ENCODE measurements around the gene KLB.
"Not testable (repeated sequence)": the region's sequence is repeated elsewhere in the genome, so short reads cannot be mapped to it uniquely, and the experiment has no call there.

KLB gene

DNA sequence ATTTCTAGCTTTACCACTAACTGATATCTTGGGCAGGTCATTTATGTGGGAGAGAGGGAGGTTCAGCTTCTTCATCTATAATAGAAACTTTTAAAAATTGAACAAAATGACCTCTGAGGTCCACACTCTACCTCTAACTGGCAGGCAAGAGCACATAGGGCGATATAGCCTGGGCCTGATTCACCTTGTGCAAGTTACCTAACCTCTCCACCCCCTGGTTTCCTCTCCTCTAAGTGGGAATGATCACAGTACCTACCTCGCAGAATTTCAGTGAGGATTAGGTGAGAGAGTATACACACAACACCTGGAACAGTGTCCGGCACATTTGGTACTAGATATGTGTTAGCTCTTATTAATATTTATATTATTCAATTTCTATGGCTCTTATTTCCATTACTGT, 15.5 kb downstream of the KLB start:
- Histone ChIP-seq H3K4me1 (ENCODE audit: control insufficient read depth, insufficient read depth, low read length, poor library complexity, severe bottlenecking) (no peaks in the 10 kb centered on the region), H3K9me3 (ENCODE audit: control insufficient read depth, low read length) (no peaks in the 10 kb centered on the region), H3K4me3 (ENCODE audit: insufficient read depth, low read depth, low read length, poor library complexity, severe bottlenecking) (no peak overlapping the region), H3K36me3 (ENCODE audit: control insufficient read depth, insufficient read depth, low read length) (no peaks in the 10 kb centered on the region), H3K27me3 (replicated peaks; ENCODE audit: control insufficient read depth, insufficient read depth, low read length, poor library complexity, severe bottlenecking) (no peaks in the 10 kb centered on the region), H3K27ac (ENCODE audit: insufficient read depth, low read length, poor library complexity, severe bottlenecking) (no peak overlapping the region)
- DNase-seq = no peak

DNA sequence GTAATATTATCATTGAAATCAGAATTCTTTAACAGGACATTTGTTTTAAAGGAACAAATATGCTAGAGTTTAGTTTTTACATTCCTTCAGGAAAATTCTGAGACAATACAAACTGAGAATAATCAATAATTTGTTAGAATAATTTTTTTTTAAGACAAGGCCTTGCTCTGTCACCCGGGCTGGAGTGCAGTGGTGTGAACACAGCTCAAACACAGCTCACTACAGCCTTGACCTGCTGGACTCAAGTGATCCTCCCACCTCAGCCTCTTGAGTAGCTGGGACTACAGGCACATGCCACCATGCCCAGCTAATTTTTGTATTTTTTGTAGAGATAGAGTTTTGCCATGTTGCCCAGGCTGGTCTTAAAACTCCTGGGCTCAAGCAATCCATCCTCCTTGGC, 18.6 kb downstream of the KLB start:
- not testable (repeated sequence) for H3K9me3 ChIP-seq (ENCODE audit: control insufficient read depth, low read length); H3K36me3 ChIP-seq (ENCODE audit: control insufficient read depth, insufficient read depth, low read length); H3K27ac ChIP-seq (ENCODE audit: insufficient read depth, low read length, poor library complexity, severe bottlenecking); H3K4me1 ChIP-seq (ENCODE audit: control insufficient read depth, insufficient read depth, low read length, poor library complexity, severe bottlenecking); DNase-seq; H3K27me3 ChIP-seq (replicated peaks; ENCODE audit: control insufficient read depth, insufficient read depth, low read length, poor library complexity, severe bottlenecking); H3K4me3 ChIP-seq (ENCODE audit: insufficient read depth, low read depth, low read length, poor library complexity, severe bottlenecking)

DNA sequence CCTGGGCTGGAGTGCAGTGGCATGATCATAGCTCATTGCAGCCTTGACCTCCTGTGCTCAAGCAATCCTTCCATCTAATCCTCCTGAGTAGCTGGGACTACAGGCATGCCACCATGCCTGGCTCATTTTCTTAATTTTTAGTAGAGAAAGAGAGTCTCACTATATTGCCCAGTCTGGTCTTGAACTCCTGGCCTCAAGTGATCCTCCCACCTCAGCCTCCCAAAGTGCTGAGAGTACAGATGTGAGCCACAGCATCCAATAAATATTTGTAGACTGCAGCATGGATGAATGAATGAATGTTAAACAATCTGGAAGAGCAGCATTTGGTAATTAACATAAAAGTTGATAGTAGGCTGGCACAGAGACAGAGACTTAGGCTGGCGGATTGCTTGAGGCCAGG, 20.0 kb downstream of the KLB start:
- DNase-seq = no peak
- H3K4me1 ChIP-seq (ENCODE audit: control insufficient read depth, insufficient read depth, low read length, poor library complexity, severe bottlenecking) = no peaks in the 10 kb centered on the region
- no peaks in the 10 kb centered on the region for H3K27me3 ChIP-seq (replicated peaks; ENCODE audit: control insufficient read depth, insufficient read depth, low read length, poor library complexity, severe bottlenecking)
- no peaks in the 10 kb centered on the region for H3K36me3 ChIP-seq (ENCODE audit: control insufficient read depth, insufficient read depth, low read length)
- no peak overlapping the region for H3K27ac ChIP-seq (ENCODE audit: insufficient read depth, low read length, poor library complexity, severe bottlenecking)
- H3K4me3 ChIP-seq (ENCODE audit: insufficient read depth, low read depth, low read length, poor library complexity, severe bottlenecking) = no peak overlapping the region
- H3K9me3 ChIP-seq (ENCODE audit: control insufficient read depth, low read length) = no peaks in the 10 kb centered on the region

DNA sequence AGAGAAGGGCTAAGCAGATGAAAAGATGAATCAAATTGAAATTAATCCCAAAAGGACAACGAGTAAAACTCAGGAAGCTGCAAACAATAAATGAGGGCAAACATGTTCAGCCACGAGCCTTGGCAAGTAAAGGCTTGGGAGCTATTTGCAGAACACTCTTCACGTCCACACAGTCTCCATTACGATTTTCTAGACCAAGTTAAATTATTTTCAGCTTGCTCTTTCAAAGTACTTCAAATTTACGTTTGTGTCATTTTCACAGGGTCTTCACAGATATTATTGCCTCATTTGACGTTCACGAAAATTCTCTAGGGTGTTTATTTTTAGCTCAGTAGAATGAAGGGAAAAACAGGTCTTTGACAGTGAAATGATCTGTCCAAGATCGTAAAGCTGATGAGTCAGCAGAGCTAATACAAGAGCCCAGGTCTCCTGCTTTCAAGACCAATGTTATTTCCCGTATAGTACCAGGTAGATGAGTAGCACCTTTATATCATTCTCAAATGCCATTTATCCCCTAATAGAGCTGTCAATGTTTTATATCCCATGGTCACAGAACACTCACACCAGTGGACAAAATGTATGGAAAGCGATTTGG, 20.9 kb downstream of the KLB start:
- DNase-seq = no peak
- no peaks in the 10 kb centered on the region for H3K36me3 ChIP-seq (ENCODE audit: control insufficient read depth, insufficient read depth, low read length)
- H3K27ac ChIP-seq (ENCODE audit: insufficient read depth, low read length, poor library complexity, severe bottlenecking) = no peak overlapping the region
- no peaks in the 10 kb centered on the region for H3K27me3 ChIP-seq (replicated peaks; ENCODE audit: control insufficient read depth, insufficient read depth, low read length, poor library complexity, severe bottlenecking)
- no peaks in the 10 kb centered on the region for H3K9me3 ChIP-seq (ENCODE audit: control insufficient read depth, low read length)
- no peak overlapping the region for H3K4me3 ChIP-seq (ENCODE audit: insufficient read depth, low read depth, low read length, poor library complexity, severe bottlenecking)
- H3K4me1 ChIP-seq (ENCODE audit: control insufficient read depth, insufficient read depth, low read length, poor library complexity, severe bottlenecking) = no peaks in the 10 kb centered on the region

DNA sequence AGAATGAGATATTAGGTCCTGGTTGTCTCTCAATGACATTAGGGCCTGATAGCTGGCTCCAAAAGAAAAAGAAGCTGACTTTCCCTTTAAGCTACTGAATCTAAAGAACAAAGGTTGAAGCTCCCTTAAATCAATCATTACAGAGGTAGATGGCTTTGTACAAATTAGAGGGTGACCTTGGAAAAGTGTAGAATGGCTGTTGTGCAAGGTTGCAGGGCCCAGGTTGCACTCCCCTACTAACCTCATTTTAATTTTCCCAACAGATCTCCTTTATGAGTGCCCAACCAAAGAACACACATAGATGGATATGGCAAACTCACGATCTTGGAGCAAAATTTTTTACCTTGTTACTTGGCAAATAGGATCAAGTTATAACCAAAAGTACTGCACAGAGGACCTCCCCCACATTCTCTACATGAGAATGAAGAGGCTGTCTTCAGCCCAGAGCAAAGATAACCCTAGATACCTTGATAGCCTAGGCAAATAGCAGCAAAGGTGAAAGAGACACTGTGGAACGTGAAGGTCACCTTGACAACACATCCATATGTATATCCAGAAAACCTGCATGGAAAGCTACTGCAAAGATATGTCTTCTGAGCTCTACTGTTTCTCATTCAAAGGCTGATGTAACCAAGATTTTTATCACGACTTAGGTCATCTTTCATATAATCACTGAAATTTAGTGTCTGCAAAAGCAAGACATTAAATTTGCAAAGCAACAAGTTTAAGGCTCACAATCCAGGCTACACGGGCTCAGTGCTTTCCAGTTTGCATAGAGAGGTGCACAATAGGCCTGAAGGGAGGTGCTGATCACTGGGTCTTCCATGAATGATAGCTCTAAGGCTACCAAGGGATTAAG, 23.0 kb downstream of the KLB start:
- H3K27me3 ChIP-seq (replicated peaks; ENCODE audit: control insufficient read depth, insufficient read depth, low read length, poor library complexity, severe bottlenecking) = no peaks in the 10 kb centered on the region
- no peak overlapping the region for H3K4me3 ChIP-seq (ENCODE audit: insufficient read depth, low read depth, low read length, poor library complexity, severe bottlenecking)
- H3K9me3 ChIP-seq (ENCODE audit: control insufficient read depth, low read length) = no peaks in the 10 kb centered on the region
- H3K36me3 ChIP-seq (ENCODE audit: control insufficient read depth, insufficient read depth, low read length) = no peaks in the 10 kb centered on the region
- H3K4me1 ChIP-seq (ENCODE audit: control insufficient read depth, insufficient read depth, low read length, poor library complexity, severe bottlenecking) = no peaks in the 10 kb centered on the region
- no peak overlapping the region for H3K27ac ChIP-seq (ENCODE audit: insufficient read depth, low read length, poor library complexity, severe bottlenecking)
- no peak for DNase-seq

DNA sequence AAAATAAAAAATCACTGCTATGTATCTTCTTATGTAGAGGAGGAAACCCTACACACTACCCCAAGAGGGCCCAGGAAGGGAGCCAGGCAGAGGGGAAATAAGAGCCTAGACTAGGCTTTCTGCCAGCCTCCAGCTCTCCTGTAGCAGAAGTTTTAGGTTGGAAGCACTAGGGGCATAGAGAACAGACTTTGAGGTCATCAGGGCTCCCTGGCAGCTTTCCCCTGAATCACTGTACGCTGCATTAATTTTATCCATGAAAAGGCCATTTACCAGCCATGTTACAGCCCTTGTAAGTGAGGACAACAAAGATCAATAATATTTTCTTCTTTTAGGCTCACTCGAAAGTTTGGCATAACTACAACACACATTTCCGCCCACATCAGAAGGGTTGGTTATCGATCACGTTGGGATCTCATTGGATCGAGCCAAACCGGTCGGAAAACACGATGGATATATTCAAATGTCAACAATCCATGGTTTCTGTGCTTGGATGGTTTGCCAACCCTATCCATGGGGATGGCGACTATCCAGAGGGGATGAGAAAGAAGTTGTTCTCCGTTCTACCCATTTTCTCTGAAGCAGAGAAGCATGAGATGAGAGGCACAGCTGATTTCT, 27.3 kb downstream of the KLB start:
- Histone ChIP-seq H3K4me3 (ENCODE audit: insufficient read depth, low read depth, low read length, poor library complexity, severe bottlenecking) (no peak overlapping the region), H3K27ac (ENCODE audit: insufficient read depth, low read length, poor library complexity, severe bottlenecking) (no peak overlapping the region), H3K9me3 (ENCODE audit: control insufficient read depth, low read length) (no peaks in the 10 kb centered on the region), H3K27me3 (replicated peaks; ENCODE audit: control insufficient read depth, insufficient read depth, low read length, poor library complexity, severe bottlenecking) (no peaks in the 10 kb centered on the region), H3K4me1 (ENCODE audit: control insufficient read depth, insufficient read depth, low read length, poor library complexity, severe bottlenecking) (no peaks in the 10 kb centered on the region), H3K36me3 (ENCODE audit: control insufficient read depth, insufficient read depth, low read length) (no peaks in the 10 kb centered on the region)
- no peak for DNase-seq

DNA sequence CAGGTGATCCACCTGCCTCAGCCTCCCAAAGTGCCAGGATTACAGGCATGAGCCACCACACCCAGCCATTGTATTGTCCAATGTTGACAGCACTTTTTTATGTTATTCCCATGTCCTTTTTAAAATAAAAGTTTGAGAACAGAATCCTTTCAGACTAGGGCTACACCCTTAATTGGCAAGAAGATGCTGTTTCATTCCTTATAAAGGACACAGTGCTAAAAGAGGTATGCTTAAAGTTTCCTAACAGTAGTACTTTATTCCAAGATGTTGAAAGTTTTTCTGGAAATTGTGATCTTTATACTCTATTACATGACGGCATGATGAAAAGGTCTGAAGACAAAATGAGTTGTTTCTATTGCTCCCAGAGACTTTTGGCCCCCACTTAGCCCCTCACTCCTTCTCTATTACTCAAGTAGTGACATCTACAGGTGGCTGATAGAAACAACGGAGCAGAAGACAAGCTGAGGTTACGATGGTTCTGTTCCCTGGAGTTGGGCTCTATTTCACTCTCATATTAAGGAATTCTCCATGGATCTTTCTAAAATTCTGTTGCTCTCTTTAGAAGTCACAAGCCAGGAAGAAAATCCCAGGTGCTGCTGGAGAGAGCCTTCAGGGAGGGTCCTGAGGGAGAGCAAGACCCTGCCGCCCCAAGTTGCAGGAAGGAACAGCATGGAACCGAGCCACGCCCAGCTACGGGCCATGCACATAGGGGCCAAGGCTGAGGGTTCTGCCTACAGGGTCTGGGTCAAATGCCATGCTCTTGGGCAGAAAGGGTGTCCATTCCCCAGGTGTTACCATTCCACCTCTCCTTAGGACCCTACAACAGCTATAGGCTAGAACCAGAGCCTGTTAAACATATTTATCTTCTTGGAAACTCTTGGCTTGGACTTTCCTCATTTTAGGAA, 29.2 kb downstream of the KLB start:
- no peak for DNase-seq
- Histone ChIP-seq H3K4me1 (ENCODE audit: control insufficient read depth, insufficient read depth, low read length, poor library complexity, severe bottlenecking) (no peaks in the 10 kb centered on the region), H3K9me3 (ENCODE audit: control insufficient read depth, low read length) (no peaks in the 10 kb centered on the region), H3K36me3 (ENCODE audit: control insufficient read depth, insufficient read depth, low read length) (no peaks in the 10 kb centered on the region), H3K27me3 (replicated peaks; ENCODE audit: control insufficient read depth, insufficient read depth, low read length, poor library complexity, severe bottlenecking) (no peaks in the 10 kb centered on the region), H3K4me3 (ENCODE audit: insufficient read depth, low read depth, low read length, poor library complexity, severe bottlenecking) (no peak overlapping the region), H3K27ac (ENCODE audit: insufficient read depth, low read length, poor library complexity, severe bottlenecking) (no peak overlapping the region)

DNA sequence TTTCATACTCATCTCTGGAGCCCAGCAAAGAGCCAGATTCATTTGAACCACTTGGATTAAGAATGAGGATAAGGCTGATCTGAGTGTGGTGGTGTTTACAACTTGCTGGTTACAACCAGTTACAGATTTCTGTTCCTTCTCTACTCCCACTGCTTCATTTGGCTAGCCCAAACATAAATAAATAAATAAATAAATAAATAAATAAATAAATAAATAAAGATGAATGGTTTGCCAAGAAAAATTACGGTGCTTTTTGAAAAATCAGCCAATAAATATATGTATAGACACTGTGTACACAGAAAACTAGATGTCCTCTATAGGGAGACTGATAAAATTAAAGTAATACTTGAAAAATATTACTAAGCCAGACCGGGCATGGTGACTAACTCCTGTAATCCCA, 34.9 kb downstream of the KLB start:
- H3K36me3 ChIP-seq (ENCODE audit: control insufficient read depth, insufficient read depth, low read length) = no peaks in the 10 kb centered on the region
- H3K9me3 ChIP-seq (ENCODE audit: control insufficient read depth, low read length) = no peaks in the 10 kb centered on the region
- no peak overlapping the region for H3K27ac ChIP-seq (ENCODE audit: insufficient read depth, low read length, poor library complexity, severe bottlenecking)
- no peaks in the 10 kb centered on the region for H3K27me3 ChIP-seq (replicated peaks; ENCODE audit: control insufficient read depth, insufficient read depth, low read length, poor library complexity, severe bottlenecking)
- H3K4me3 ChIP-seq (ENCODE audit: insufficient read depth, low read depth, low read length, poor library complexity, severe bottlenecking) = no peak overlapping the region
- DNase-seq = no peak
- H3K4me1 ChIP-seq (ENCODE audit: control insufficient read depth, insufficient read depth, low read length, poor library complexity, severe bottlenecking) = no peaks in the 10 kb centered on the region

DNA sequence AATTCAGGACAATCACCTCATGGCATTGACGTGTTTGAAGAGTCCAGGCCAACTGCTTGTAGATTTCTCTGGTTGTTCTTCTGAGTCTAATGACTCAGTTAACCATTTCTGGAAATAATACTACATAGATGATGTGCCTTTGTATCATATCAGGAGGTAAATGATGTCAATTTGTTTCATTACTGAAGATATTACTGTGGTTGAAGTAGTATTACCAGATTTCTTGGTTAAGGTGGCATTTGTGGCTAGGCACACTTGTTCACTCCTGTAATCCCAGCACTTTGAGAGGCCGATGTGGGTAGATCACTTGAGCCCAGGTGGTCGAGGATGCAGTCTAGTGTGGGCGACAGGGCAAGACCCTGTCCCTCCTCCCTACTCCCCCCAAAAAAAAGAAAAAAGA, 36.3 kb downstream of the KLB start:
- H3K4me3 ChIP-seq (ENCODE audit: insufficient read depth, low read depth, low read length, poor library complexity, severe bottlenecking) = no peak overlapping the region
- DNase-seq = no peak
- H3K27ac ChIP-seq (ENCODE audit: insufficient read depth, low read length, poor library complexity, severe bottlenecking) = no peak overlapping the region
- H3K9me3 ChIP-seq (ENCODE audit: control insufficient read depth, low read length) = no peaks in the 10 kb centered on the region
- peaks cover 6% of the 10 kb centered on the region for H3K4me1 ChIP-seq (ENCODE audit: control insufficient read depth, insufficient read depth, low read length, poor library complexity, severe bottlenecking)
- H3K27me3 ChIP-seq (replicated peaks; ENCODE audit: control insufficient read depth, insufficient read depth, low read length, poor library complexity, severe bottlenecking) = no peaks in the 10 kb centered on the region
- H3K36me3 ChIP-seq (ENCODE audit: control insufficient read depth, insufficient read depth, low read length) = no peaks in the 10 kb centered on the region

Measured in effector memory CD4-positive, alpha-beta T cell (primary cell).